Endothelial cell of umbilical vein (primary cell): ENCODE measurements around the gene ASL. TPM values are rescaled to one million over a fixed set of nuclear protein-coding genes. Genes with fewer than 3 reads are reported as not detected.

ENCODE experiments used
- BruUV-seq: library from RNA; stranded (reverse); fragments of 400-500 nt; replicated peaks from 2 replicates; lab custom pipeline; 2021; lab: Mats Ljungman, UMichigan
- CTCF ChIA-PET: fragments of 300-600, 350-600 bp; sonication (Branson Sonifier 250); formaldehyde crosslinking; loops from one replicate; lab custom pipeline; 2021; ENCODE audit warnings: antibody characterized with exemption, inconsistent platforms; lab: Charles Lee
- POLR2A ChIA-PET: fragments of 300-600, 350-600 bp; sonication (Branson Sonifier 250); formaldehyde crosslinking; loops from one replicate; lab custom pipeline; 2021; ENCODE audit warnings: antibody characterized with exemption, inconsistent platforms; lab: Charles Lee
- DNase-seq: peaks from one replicate; pipeline ENCODE4 v3.0.0-alpha.2; 2011; ENCODE audit warnings: low read depth, low spot score
- FAIRE-seq: peaks from 2 replicates; lab custom pipeline; 2011; peaks lifted over from hg19 to GRCh38; lab: Jason Lieb, UNC
- H2AFZ ChIP-seq: 2 replicates; pipeline ENCODE4 v1.6.0; 2012; ENCODE audit warnings: low read depth, low read length, control low read depth, inconsistent platforms
- H3K27ac ChIP-seq: 2 replicates; pipeline ENCODE4 v1.5.1; 2011; ENCODE audit warnings: low read depth, mild to moderate bottlenecking, control low read depth, low read length, moderate library complexity; ENCODE audit not compliant: insufficient read depth
- H3K27me3 ChIP-seq, 2 experiments: 2 replicates each; pipeline versions ENCODE4 v1.6.0 to v1.6.1; 2011; ENCODE audit warnings: low read length in 2 of 2, mixed read lengths in 1 of 2; ENCODE audit not compliant: control insufficient read depth in 2 of 2, insufficient read depth in 2 of 2
- H3K36me3 ChIP-seq, 2 experiments: 2 replicates in 1 of 2; 3 replicates in 1 of 2; pipeline ENCODE4 v1.5.1; 2011; ENCODE audit warnings: low read length in 2 of 2, mild to moderate bottlenecking in 1 of 2, moderate library complexity in 1 of 2; ENCODE audit not compliant: control insufficient read depth in 2 of 2, insufficient read depth in 2 of 2; ENCODE audit errors: extremely low read depth in 1 of 2
- H3K4me1 ChIP-seq: 3 replicates; pipeline ENCODE4 v1.5.1; 2011; ENCODE audit warnings: mild to moderate bottlenecking, low read length; ENCODE audit not compliant: control insufficient read depth, insufficient read depth; ENCODE audit errors: extremely low read depth
- H3K4me2 ChIP-seq: 2 replicates; pipeline ENCODE4 v1.6.1; 2011; ENCODE audit warnings: low read length, control low read depth, mixed read lengths; ENCODE audit not compliant: insufficient read depth
- H3K4me3 ChIP-seq, 3 experiments: fragments of 200-600 bp in 1 of 3; sonication (generic), shearing (Covaris generic) in 1 of 3; replicated peaks in 1 of 3; 2 replicates each; pipeline ENCODE4 v1.5.1; 2011 to 2016; ENCODE audit warnings: control low read depth in 3 of 3, low read length in 3 of 3, mild to moderate bottlenecking in 2 of 3, inconsistent platforms in 1 of 3, low read depth in 1 of 3, moderate library complexity in 1 of 3; ENCODE audit not compliant: insufficient read depth in 1 of 3
- H3K79me2 ChIP-seq: 2 replicates; pipeline ENCODE4 v1.6.0; 2012; ENCODE audit warnings: low read length, inconsistent platforms; ENCODE audit not compliant: control insufficient read depth, insufficient read depth
- H3K9ac ChIP-seq: replicated peaks from 2 replicates; pipeline ENCODE3; 2011; ENCODE audit warnings: low read length, control low read depth; ENCODE audit not compliant: insufficient read depth; ENCODE audit errors: extremely low read depth
- H3K9me1 ChIP-seq: replicated peaks from 3 replicates; pipeline ENCODE4 v1.6.0; 2011; ENCODE audit warnings: mild to moderate bottlenecking, low read length; ENCODE audit not compliant: control insufficient read depth, insufficient read depth; ENCODE audit errors: extremely low read depth
- H3K9me3 ChIP-seq: replicated peaks from 2 replicates; pipeline ENCODE4 v1.5.1; 2012; ENCODE audit warnings: low read length, inconsistent platforms; ENCODE audit not compliant: control insufficient read depth, insufficient read depth
- H4K20me1 ChIP-seq: replicated peaks from 2 replicates; pipeline ENCODE3; 2011; ENCODE audit warnings: mild to moderate bottlenecking, low read length; ENCODE audit not compliant: control insufficient read depth, insufficient read depth; ENCODE audit errors: extremely low read depth
- EZH2 ChIP-seq: IDR thresholded peaks from 2 replicates; pipeline ENCODE4 v1.6.1; 2012; ENCODE audit warnings: borderline replicate concordance, low read depth, mild to moderate bottlenecking, moderate library complexity, low read length, inconsistent platforms; ENCODE audit not compliant: severe bottlenecking
- FOS ChIP-seq: IDR thresholded peaks from 2 replicates; pipeline ENCODE4 v1.6.1; 2011; ENCODE audit warnings: mild to moderate bottlenecking, low read length, moderate library complexity, borderline replicate concordance; ENCODE audit not compliant: insufficient read depth
- GATA2 ChIP-seq: IDR thresholded peaks from 2 replicates; pipeline ENCODE4 v1.7.0; 2011; ENCODE audit warnings: low read depth, mild to moderate bottlenecking, moderate library complexity, mixed read lengths, low read length; ENCODE audit not compliant: insufficient read length, insufficient read depth
- JUN ChIP-seq: IDR thresholded peaks from 2 replicates; pipeline ENCODE4 v1.6.1; 2011; ENCODE audit warnings: borderline replicate concordance, low read depth; ENCODE audit not compliant: insufficient read length, insufficient read depth
- MYC ChIP-seq: IDR thresholded peaks from one replicate; pipeline ENCODE4 v1.6.1; 2011; ENCODE audit warnings: mild to moderate bottlenecking, low read depth, low read length
- POLR2A ChIP-seq: IDR thresholded peaks from 2 replicates; pipeline ENCODE4 v1.6.1; 2012; ENCODE audit warnings: low read depth, mild to moderate bottlenecking, control low read depth, low read length
- POLR2AphosphoS5 ChIP-seq: IDR thresholded peaks from 2 replicates; pipeline ENCODE4 v1.6.1; 2012; ENCODE audit warnings: low read depth, mild to moderate bottlenecking, control low read depth, low read length, moderate library complexity; ENCODE audit not compliant: insufficient read depth
- dilution Hi-C: fragments of 300-500 bp; cut with MboI; formaldehyde crosslinking; loops from one replicate; pipeline ENCODE4 v1.15.0; 2019; ENCODE audit warnings: low sequenced_read_pairs; ENCODE audit not compliant: extremely low pct_ligation_motif_present
- intact Hi-C: fragments of 100-400 bp; cut with micrococcal nuclease; formaldehyde crosslinking; loops from one replicate; pipeline ENCODE4 v1.10.0; 2022
- polyA plus RNA-seq, 4 experiments: library from polyadenylated mRNA; depleted of rRNA in 3 of 4; stranded (reverse) in 3 of 4; unstranded in 1 of 4; fragments of >200 nt; gene quantifications; 2 replicates each; pipeline versions ENCODE4 v1.2.1 to v1.2.3, GENCODE V29; 2011 to 2012; ENCODE audit warnings: missing spikeins in 1 of 4
- total RNA-seq: library from RNA; stranded (reverse); gene quantifications from 2 replicates; pipeline ENCODE4 v1.2.3, GENCODE V29; 2021
- TF ChIP-seq, protein P1 (sequence below), 2 donors: IDR thresholded peaks; 1 replicate in 1 of 2; 2 replicates in 1 of 2; pipeline ENCODE4 v1.5.1; 2011; ENCODE audit warnings: low read length in 2 of 2, mild to moderate bottlenecking in 2 of 2, moderate library complexity in 2 of 2, control low read depth in 1 of 2, inconsistent platforms in 1 of 2, low read depth in 1 of 2; ENCODE audit not compliant: insufficient read depth in 1 of 2; ENCODE audit errors: extremely low read depth in 1 of 2
- TF ChIP-seq, protein P2 (sequence below): IDR thresholded peaks from 2 replicates; pipeline ENCODE4 v1.6.1; 2011; ENCODE audit not compliant: insufficient read depth, insufficient read length

The ASL gene
- total and polyA plus RNA-seq, 2 donors (not counting 3 experiments of a cell fraction or from before 2014, with no cell fraction given): 50.5 to 57.8 TPM

DNA sequence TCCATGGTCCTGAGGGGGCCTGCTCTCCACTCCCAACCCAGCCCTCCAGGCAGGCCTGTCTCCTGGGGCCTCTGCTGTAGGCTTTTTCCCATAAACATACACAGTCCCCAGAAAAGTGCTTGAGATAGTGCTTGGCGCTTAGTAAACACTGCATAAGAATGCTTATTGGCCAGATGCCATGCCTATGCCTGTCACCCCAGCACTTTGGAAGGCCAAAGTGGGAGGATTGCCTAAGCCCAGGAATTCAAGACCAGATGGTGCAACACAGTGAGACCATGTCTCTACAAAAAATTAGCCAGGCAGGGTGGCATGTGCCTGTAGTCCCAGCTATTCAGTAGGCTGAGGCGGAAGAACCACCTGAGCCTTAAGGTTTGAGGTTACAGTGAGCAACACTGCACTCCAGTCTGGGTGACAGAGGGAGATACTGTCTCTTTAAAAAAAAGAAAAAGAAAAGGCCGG lies 24.6 kb upstream of the ASL start:
- TF ChIP-seq JUN (no peak), GATA2 (no peak), POLR2AphosphoS5 (no peak), POLR2A (no peak), MYC (no peak), EZH2 (no peak), FOS (no peak)
- TF ChIP-seq, protein P1, sequence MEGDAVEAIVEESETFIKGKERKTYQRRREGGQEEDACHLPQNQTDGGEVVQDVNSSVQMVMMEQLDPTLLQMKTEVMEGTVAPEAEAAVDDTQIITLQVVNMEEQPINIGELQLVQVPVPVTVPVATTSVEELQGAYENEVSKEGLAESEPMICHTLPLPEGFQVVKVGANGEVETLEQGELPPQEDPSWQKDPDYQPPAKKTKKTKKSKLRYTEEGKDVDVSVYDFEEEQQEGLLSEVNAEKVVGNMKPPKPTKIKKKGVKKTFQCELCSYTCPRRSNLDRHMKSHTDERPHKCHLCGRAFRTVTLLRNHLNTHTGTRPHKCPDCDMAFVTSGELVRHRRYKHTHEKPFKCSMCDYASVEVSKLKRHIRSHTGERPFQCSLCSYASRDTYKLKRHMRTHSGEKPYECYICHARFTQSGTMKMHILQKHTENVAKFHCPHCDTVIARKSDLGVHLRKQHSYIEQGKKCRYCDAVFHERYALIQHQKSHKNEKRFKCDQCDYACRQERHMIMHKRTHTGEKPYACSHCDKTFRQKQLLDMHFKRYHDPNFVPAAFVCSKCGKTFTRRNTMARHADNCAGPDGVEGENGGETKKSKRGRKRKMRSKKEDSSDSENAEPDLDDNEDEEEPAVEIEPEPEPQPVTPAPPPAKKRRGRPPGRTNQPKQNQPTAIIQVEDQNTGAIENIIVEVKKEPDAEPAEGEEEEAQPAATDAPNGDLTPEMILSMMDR (IDR thresholded peaks at IDR 0.05; ENCODE audit: extremely low read depth in 1 of 2, insufficient read depth in 1 of 2, low read depth in 1 of 2, low read length in 2 of 2): no peak
- TF ChIP-seq, protein P2, sequence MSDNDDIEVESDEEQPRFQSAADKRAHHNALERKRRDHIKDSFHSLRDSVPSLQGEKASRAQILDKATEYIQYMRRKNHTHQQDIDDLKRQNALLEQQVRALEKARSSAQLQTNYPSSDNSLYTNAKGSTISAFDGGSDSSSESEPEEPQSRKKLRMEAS: no peak
- dilution Hi-C loops (no loop called here), intact Hi-C loops (no loop called here)
- Histone ChIP-seq H3K27ac (no peak overlapping the region), H2AFZ (no peak overlapping the region), H3K9me1 (no peaks in the 10 kb centered on the region), H3K9ac (no peak overlapping the region), H3K36me3 (no peaks in the 10 kb centered on the region), H3K27me3 (no peaks in the 10 kb centered on the region), H4K20me1 (no peaks in the 10 kb centered on the region), H3K79me2 (no peaks in the 10 kb centered on the region), H3K4me2 (no peak overlapping the region), H3K4me1 (no peaks in the 10 kb centered on the region), H3K4me3 (no peak overlapping the region), H3K9me3 (no peaks in the 10 kb centered on the region)
- ChIA-PET CTCF (no interaction called here), POLR2A (no interaction called here)
- DNase-seq (no peak), FAIRE-seq (no peak)
- BruUV-seq: no TSS peak
